OCI-LY3 (cell line): ENCODE measurements around the gene AKAP12.

Source experiments
- CTCF ChIP-seq: fragments of 200-600, 300-600 bp; sonication (generic); IDR thresholded peaks from 2 replicates; pipeline ENCODE4 v1.5.1; 2014; ENCODE audit warnings: antibody characterized with exemption, low read length, low read depth
- EZH2phosphoT487 ChIP-seq: fragments of 200-600 bp; shearing (Covaris generic); IDR thresholded peaks from 2 replicates; pipeline ENCODE4 v1.6.1; 2018; ENCODE audit warnings: antibody characterized with exemption, mixed run types, low read depth

DNA sequence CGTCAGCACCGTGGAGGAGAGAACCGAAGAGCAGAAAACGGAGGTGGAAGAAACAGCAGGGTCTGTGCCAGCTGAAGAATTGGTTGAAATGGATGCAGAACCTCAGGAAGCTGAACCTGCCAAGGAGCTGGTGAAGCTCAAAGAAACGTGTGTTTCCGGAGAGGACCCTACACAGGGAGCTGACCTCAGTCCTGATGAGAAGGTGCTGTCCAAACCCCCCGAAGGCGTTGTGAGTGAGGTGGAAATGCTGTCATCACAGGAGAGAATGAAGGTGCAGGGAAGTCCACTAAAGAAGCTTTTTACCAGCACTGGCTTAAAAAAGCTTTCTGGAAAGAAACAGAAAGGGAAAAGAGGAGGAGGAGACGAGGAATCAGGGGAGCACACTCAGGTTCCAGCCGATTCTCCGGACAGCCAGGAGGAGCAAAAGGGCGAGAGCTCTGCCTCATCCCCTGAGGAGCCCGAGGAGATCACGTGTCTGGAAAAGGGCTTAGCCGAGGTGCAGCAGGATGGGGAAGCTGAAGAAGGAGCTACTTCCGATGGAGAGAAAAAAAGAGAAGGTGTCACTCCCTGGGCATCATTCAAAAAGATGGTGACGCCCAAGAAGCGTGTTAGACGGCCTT is 110.0 kb downstream of the AKAP12 start:
- TF ChIP-seq CTCF, result no peak
- no peak for TF ChIP-seq EZH2phosphoT487
